Sigmoid colon (tissue), 7 donors: ENCODE data around the gene SELENOF. TPM values are rescaled to one million over a fixed set of nuclear protein-coding genes. Genes with fewer than 3 reads are reported as not detected.
A peak's percentile ranks its signal among the peaks of the same experiment; 100 is the strongest.

Experiments
- DNase-seq: peaks from one replicate; pipeline ENCODE4 v3.0.0-alpha.2; 2019
- H3K27ac ChIP-seq, 4 donors: fragments of 200-600 bp; sonication (generic); one replicate each; pipeline ENCODE4 v1.5.1; 2016 to 2019; ENCODE audit warnings: mild to moderate bottlenecking in 1 of 4
- H3K27me3 ChIP-seq, 3 donors: fragments of 200-600 bp; sonication (generic); one replicate each; pipeline ENCODE4 v1.5.1; 2019; ENCODE audit warnings: mild to moderate bottlenecking in 1 of 3
- H3K36me3 ChIP-seq, 4 donors: fragments of 200-600 bp; sonication (generic); one replicate each; pipeline ENCODE4 v1.5.1; 2016 to 2019
- H3K4me1 ChIP-seq, 4 donors: fragments of 200-600 bp; sonication (generic); one replicate each; pipeline ENCODE4 v1.5.1; 2017 to 2019
- H3K4me3 ChIP-seq, 4 donors: fragments of 200-600 bp; sonication (generic); one replicate each; pipeline ENCODE4 v1.5.1; 2017 to 2019; ENCODE audit warnings: mild to moderate bottlenecking in 2 of 4, moderate library complexity in 1 of 4
- H3K9me3 ChIP-seq, 4 donors: fragments of 200-600 bp in 3 of 4; sonication (generic) in 3 of 4; one replicate each; pipeline versions ENCODE4 v1.5.1 to v1.6.1; 2013 to 2019
- CTCF ChIP-seq, 4 experiments: fragments of 450-650 bp in 3 of 4; fragments of 200-600 bp in 1 of 4; IDR thresholded peaks; one replicate each; pipeline ENCODE4 v1.5.1; 2016 to 2019; ENCODE audit warnings: antibody characterized with exemption in 4 of 4, mild to moderate bottlenecking in 3 of 4, moderate library complexity in 2 of 4
- EP300 ChIP-seq, 4 donors: sonication (generic); formaldehyde crosslinking; IDR thresholded peaks; one replicate each; pipeline ENCODE4 v1.6.1; 2017; ENCODE audit warnings: antibody characterized with exemption in 4 of 4
- POLR2A ChIP-seq, 2 donors: fragments of 450-650 bp; IDR thresholded peaks; one replicate each; pipeline ENCODE4 v1.6.1; 2016; ENCODE audit warnings: antibody characterized with exemption in 2 of 2, mild to moderate bottlenecking in 2 of 2, moderate library complexity in 2 of 2
- POLR2AphosphoS5 ChIP-seq, 4 donors: sonication (generic); formaldehyde crosslinking; IDR thresholded peaks; one replicate each; pipeline ENCODE4 v1.6.1; 2017; ENCODE audit warnings: antibody characterized with exemption in 4 of 4
- WGBS, 2 donors: extraction: QIAGEN DNeasy Blood & Tissue Kit; methylation state at CpG; one replicate each; pipeline ENCODE4 v1.1.7; 2013; 5-methylcytosine and 5-hydroxymethylcytosine counted together
- intact Hi-C: fragments of 100-400 bp; cut with DNase I; formaldehyde crosslinking; loops from one replicate; pipeline ENCODE4 v1.15.1; 2023
- polyA plus RNA-seq, 3 donors: library from polyadenylated mRNA; stranded (reverse); fragments of 200-250 nt; gene quantifications; one replicate each; pipeline ENCODE4 v1.2.3, GENCODE V29; 2013
- total RNA-seq, 4 donors: library from RNA; depleted of rRNA; stranded (reverse); fragments of >200 nt; gene quantifications; one replicate each; pipeline ENCODE4 v1.1.0, GENCODE V29; 2016
- donor health status: healthy with polysubstance abuse.
- donor health status: Bipolar disorder and iron deficiency.
- donor health status: healthy.

The SELENOF gene
- total and polyA plus RNA-seq, 7 donors: 66.7 to 128 (median 77.0) TPM

GRCh38 chr1:86845514-86845913 is 68.4 kb downstream of the SELENOF start:
- H3K27me3 ChIP-seq: no peaks in the 10 kb centered on the region
- H3K36me3 ChIP-seq: no peaks in the 10 kb centered on the region
- no peak for DNase-seq
- TF ChIP-seq CTCF (IDR thresholded peaks at IDR 0.05): no peak
- TF ChIP-seq POLR2AphosphoS5 (IDR thresholded peaks at IDR 0.05): no peak
- TF ChIP-seq POLR2A (IDR thresholded peaks at IDR 0.05): no peak
- no peak for TF ChIP-seq EP300 (IDR thresholded peaks at IDR 0.05)
- 82 to 87% methylated on average over 3 of the region's 3 CpGs for WGBS, 2 donors
- intact Hi-C loops: no loop called here
- no peak overlapping the region for H3K4me3 ChIP-seq
- no peaks in the 10 kb centered on the region for H3K4me1 ChIP-seq
- no peaks in the 10 kb centered on the region for H3K9me3 ChIP-seq
- H3K27ac ChIP-seq: no peak overlapping the region

- Histone ChIP-seq H3K27ac (no peak overlapping the region), H3K27me3 (no peaks in the 10 kb centered on the region), H3K4me3 (no peak overlapping the region), H3K4me1 (no peaks in the 10 kb centered on the region), H3K9me3 (no peaks in the 10 kb centered on the region), H3K36me3 (no peaks in the 10 kb centered on the region)
- 62 to 82% methylated on average over 1 of the region's 1 CpG for WGBS, 2 donors
- TF ChIP-seq CTCF (IDR thresholded peaks at IDR 0.05) (no peak), POLR2AphosphoS5 (IDR thresholded peaks at IDR 0.05) (no peak), POLR2A (IDR thresholded peaks at IDR 0.05) (no peak), EP300 (IDR thresholded peaks at IDR 0.05) (no peak)
- no peak for DNase-seq
- intact Hi-C loops: no loop called here
These were observed 72.8 kb downstream of the SELENOF start for GRCh38 chr1:86841116-86841515.

GRCh38 chr1:86833461-86834215 is 80.3 kb downstream of the SELENOF start:
- 49 to 58% methylated on average over 17 of the region's 17 CpGs for WGBS, 2 donors
- H3K4me3 ChIP-seq: no peak overlapping the region
- TF ChIP-seq CTCF (IDR thresholded peaks at IDR 0.05) (peak; percentile 29 to 57 (median 50)), POLR2A (IDR thresholded peaks at IDR 0.05) (no peak)
- no peaks in the 10 kb centered on the region for H3K9me3 ChIP-seq
- H3K27me3 ChIP-seq: no peaks in the 10 kb centered on the region
- H3K36me3 ChIP-seq: no peaks in the 10 kb centered on the region
- DNase-seq: peak; percentile 87
- H3K4me1 ChIP-seq: no peaks in the 10 kb centered on the region
- intact Hi-C loops: loop anchor here (1.0 to 5.0 kb wide), 2 partner anchors 132 to 249 kb away; no protein-coding TSS in a partner anchor
- H3K27ac ChIP-seq: no peak overlapping the region

DNA sequence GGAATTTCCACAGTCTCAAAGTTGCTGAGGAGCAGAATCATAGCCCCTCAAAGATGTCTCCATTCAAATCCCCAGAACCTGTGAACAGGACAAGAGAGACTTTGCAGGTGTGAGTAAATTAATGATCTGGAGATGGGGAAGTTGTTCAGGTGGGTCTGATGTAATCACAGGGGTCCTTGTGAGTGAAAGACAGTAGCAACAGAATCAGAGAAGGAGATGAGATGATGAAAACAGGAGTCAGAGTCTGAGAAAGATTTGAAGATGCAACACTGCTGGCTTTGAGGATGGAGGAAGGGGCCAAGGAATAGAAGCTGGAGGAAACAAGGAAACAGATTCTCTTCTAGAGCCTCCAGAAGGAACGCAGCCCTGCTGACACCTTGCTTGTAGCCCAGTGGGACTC is 81.5 kb downstream of the SELENOF start:
- intact Hi-C loops: loop anchor here (5.0 kb wide), 1 partner anchor 250 kb away; no protein-coding TSS in a partner anchor
- no peak for DNase-seq
- 88 to 93% methylated on average over 1 of the region's 1 CpG for WGBS, 2 donors
- no peaks in the 10 kb centered on the region for H3K27me3 ChIP-seq
- no peak overlapping the region for H3K27ac ChIP-seq
- H3K9me3 ChIP-seq: no peaks in the 10 kb centered on the region
- H3K36me3 ChIP-seq: no peaks in the 10 kb centered on the region
- TF ChIP-seq POLR2A (IDR thresholded peaks at IDR 0.05) (no peak), POLR2AphosphoS5 (IDR thresholded peaks at IDR 0.05) (no peak), EP300 (IDR thresholded peaks at IDR 0.05) (no peak), CTCF (IDR thresholded peaks at IDR 0.05) (no peak)
- no peak overlapping the region for H3K4me3 ChIP-seq
- no peaks in the 10 kb centered on the region for H3K4me1 ChIP-seq

DNA sequence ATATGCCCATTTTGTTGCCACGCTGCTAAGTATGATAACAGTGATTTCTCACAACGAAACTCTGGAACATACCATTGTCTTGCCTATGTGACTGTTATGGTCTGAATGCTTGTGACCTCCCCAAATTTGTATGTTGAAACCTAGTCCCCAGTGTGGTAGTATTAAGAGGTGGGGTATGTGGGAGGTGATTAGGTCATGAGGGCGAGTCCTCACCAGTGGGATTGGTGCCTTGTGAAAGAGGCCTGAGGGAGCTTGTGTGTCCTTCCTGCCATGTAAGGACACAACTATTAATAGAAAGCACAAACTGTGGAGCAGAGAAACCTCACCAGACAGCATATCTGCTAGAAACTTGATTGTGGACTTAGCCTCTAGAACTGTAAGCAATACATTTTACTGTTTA is 84.6 kb downstream of the SELENOF start:
- no peaks in the 10 kb centered on the region for H3K27me3 ChIP-seq
- H3K4me3 ChIP-seq: no peak overlapping the region
- intact Hi-C loops: no loop called here
- TF ChIP-seq CTCF (IDR thresholded peaks at IDR 0.05): no peak
- no peak for TF ChIP-seq POLR2A (IDR thresholded peaks at IDR 0.05)
- TF ChIP-seq EP300 (IDR thresholded peaks at IDR 0.05): no peak
- TF ChIP-seq POLR2AphosphoS5 (IDR thresholded peaks at IDR 0.05): no peak
- no peaks in the 10 kb centered on the region for H3K36me3 ChIP-seq
- H3K9me3 ChIP-seq: no peaks in the 10 kb centered on the region
- no peak overlapping the region for H3K27ac ChIP-seq
- DNase-seq: no peak
- no peaks in the 10 kb centered on the region for H3K4me1 ChIP-seq
- WGBS, 2 donors: 94 to 97% methylated on average over 3 of the region's 3 CpGs
